ENCODE results near the gene CLEC16A. TPM values are rescaled to one million over a fixed set of nuclear protein-coding genes. Genes with fewer than 3 reads are reported as not detected.

Gene CLEC16A
- total and polyA plus RNA-seq, 9 donors = 11.5 to 18.3 (median 14.9) TPM

GRCh38 chr16:11202260-11203091 is 258.1 kb downstream of the CLEC16A start:
- H3K27ac ChIP-seq (ENCODE audit: low read length) = no peak overlapping the region

GRCh38 chr16:11203111-11203623 is 258.8 kb downstream of the CLEC16A start:
- Histone ChIP-seq H3K4me3 (ENCODE audit: low read length) (no peak overlapping the region), H3K4me1 (ENCODE audit: control insufficient read depth, insufficient read depth, low read length) (peaks cover 20% of the 10 kb centered on the region), H3K27me3 (ENCODE audit: control insufficient read depth, insufficient read depth, low read length) (peaks cover 18% of the 10 kb centered on the region), H3K27ac (ENCODE audit: low read length) (no peak overlapping the region), H3K9me3 (replicated peaks; ENCODE audit: control insufficient read depth, low read depth, low read length) (peaks cover 4% of the 10 kb centered on the region), H3K36me3 (ENCODE audit: control insufficient read depth, insufficient read depth, low read length) (no peaks in the 10 kb centered on the region)
- DNase-seq = no peak
- 85% methylated on average over 4 of the region's 7 CpGs for WGBS (ENCODE audit: insufficient coverage)

More at GRCh38 chr16:11202260-11203091, 258.1 kb downstream of the CLEC16A start:
- 17% methylated on average over 5 of the region's 13 CpGs for WGBS (ENCODE audit: insufficient coverage)
- H3K4me1 ChIP-seq (ENCODE audit: control insufficient read depth, insufficient read depth, low read length) = peaks cover 20% of the 10 kb centered on the region
- peaks cover 18% of the 10 kb centered on the region for H3K27me3 ChIP-seq (ENCODE audit: control insufficient read depth, insufficient read depth, low read length)
- peaks cover under 1% of the 10 kb centered on the region for H3K9me3 ChIP-seq (replicated peaks; ENCODE audit: control insufficient read depth, low read depth, low read length)
- no peak overlapping the region for H3K4me3 ChIP-seq (ENCODE audit: low read length)
- no peak for DNase-seq
- no peaks in the 10 kb centered on the region for H3K36me3 ChIP-seq (ENCODE audit: control insufficient read depth, insufficient read depth, low read length)

GRCh38 chr16:11204513-11205047 is 260.2 kb downstream of the CLEC16A start:
- WGBS (ENCODE audit: insufficient coverage) = 75% methylated on average over 4 of the region's 4 CpGs

GRCh38 chr16:11205065-11205699 is 260.8 kb downstream of the CLEC16A start:
- H3K27me3 ChIP-seq (ENCODE audit: control insufficient read depth, insufficient read depth, low read length) = peaks cover 18% of the 10 kb centered on the region
- peaks cover 15% of the 10 kb centered on the region for H3K4me1 ChIP-seq (ENCODE audit: control insufficient read depth, insufficient read depth, low read length)
- H3K36me3 ChIP-seq (ENCODE audit: control insufficient read depth, insufficient read depth, low read length) = no peaks in the 10 kb centered on the region
- H3K4me3 ChIP-seq (ENCODE audit: low read length) = no peak overlapping the region
- peaks cover 4% of the 10 kb centered on the region for H3K9me3 ChIP-seq (replicated peaks; ENCODE audit: control insufficient read depth, low read depth, low read length)
- 71% methylated on average over 17 of the region's 19 CpGs for WGBS (ENCODE audit: insufficient coverage)
- no peak for DNase-seq
- no peak overlapping the region for H3K27ac ChIP-seq (ENCODE audit: low read length)

More at GRCh38 chr16:11204513-11205047, 260.2 kb downstream of the CLEC16A start:
- Histone ChIP-seq H3K9me3 (replicated peaks; ENCODE audit: control insufficient read depth, low read depth, low read length) (peaks cover 4% of the 10 kb centered on the region), H3K4me1 (ENCODE audit: control insufficient read depth, insufficient read depth, low read length) (peaks cover 15% of the 10 kb centered on the region), H3K27me3 (ENCODE audit: control insufficient read depth, insufficient read depth, low read length) (peaks cover 18% of the 10 kb centered on the region), H3K4me3 (ENCODE audit: low read length) (no peak overlapping the region), H3K36me3 (ENCODE audit: control insufficient read depth, insufficient read depth, low read length) (no peaks in the 10 kb centered on the region), H3K27ac (ENCODE audit: low read length) (no peak overlapping the region)
- DNase-seq = no peak

- H3K27me3 ChIP-seq (ENCODE audit: control insufficient read depth, insufficient read depth, low read length) = peaks cover 18% of the 10 kb centered on the region
- DNase-seq = peak; percentile 44
- H3K4me3 ChIP-seq (ENCODE audit: low read length) = no peak overlapping the region
- H3K9me3 ChIP-seq (replicated peaks; ENCODE audit: control insufficient read depth, low read depth, low read length) = peaks cover 4% of the 10 kb centered on the region
- peaks cover 17% of the 10 kb centered on the region for H3K4me1 ChIP-seq (ENCODE audit: control insufficient read depth, insufficient read depth, low read length)
- H3K36me3 ChIP-seq (ENCODE audit: control insufficient read depth, insufficient read depth, low read length) = no peaks in the 10 kb centered on the region
- 38% methylated on average over 12 of the region's 13 CpGs for WGBS (ENCODE audit: insufficient coverage)
- no peak overlapping the region for H3K27ac ChIP-seq (ENCODE audit: low read length)
Measured at GRCh38 chr16:11205754-11206581, 261.6 kb downstream of the CLEC16A start.

GRCh38 chr16:11207646-11208045 is 263.3 kb downstream of the CLEC16A start:
- H3K27me3 ChIP-seq (ENCODE audit: control insufficient read depth, insufficient read depth, low read length) = peaks cover 11% of the 10 kb centered on the region
- no CpG with 5 or more reads among the region's 3 CpGs for WGBS (ENCODE audit: insufficient coverage)
- peaks cover 30% of the 10 kb centered on the region for H3K4me1 ChIP-seq (ENCODE audit: control insufficient read depth, insufficient read depth, low read length)
- H3K4me3 ChIP-seq (ENCODE audit: low read length) = no peak overlapping the region
- no peak overlapping the region for H3K27ac ChIP-seq (ENCODE audit: low read length)
- H3K9me3 ChIP-seq (replicated peaks; ENCODE audit: control insufficient read depth, low read depth, low read length) = peaks cover 4% of the 10 kb centered on the region
- no peaks in the 10 kb centered on the region for H3K36me3 ChIP-seq (ENCODE audit: control insufficient read depth, insufficient read depth, low read length)
- no peak for DNase-seq

- Histone ChIP-seq H3K4me1 (ENCODE audit: control insufficient read depth, insufficient read depth, low read length) (peaks cover 31% of the 10 kb centered on the region), H3K4me3 (ENCODE audit: low read length) (no peak overlapping the region), H3K27me3 (ENCODE audit: control insufficient read depth, insufficient read depth, low read length) (peaks cover 8% of the 10 kb centered on the region), H3K9me3 (replicated peaks; ENCODE audit: control insufficient read depth, low read depth, low read length) (peaks cover 4% of the 10 kb centered on the region), H3K36me3 (ENCODE audit: control insufficient read depth, insufficient read depth, low read length) (no peaks in the 10 kb centered on the region), H3K27ac (ENCODE audit: low read length) (no peak overlapping the region)
- 68% methylated on average over 6 of the region's 9 CpGs for WGBS (ENCODE audit: insufficient coverage)
- DNase-seq = no peak
Measured at GRCh38 chr16:11208916-11209665, 264.7 kb downstream of the CLEC16A start.

- no peak overlapping the region for H3K4me3 ChIP-seq (ENCODE audit: low read length)
- WGBS (ENCODE audit: insufficient coverage) = 75% methylated on average over 3 of the region's 11 CpGs
Measured at GRCh38 chr16:11210260-11210659, 265.9 kb downstream of the CLEC16A start.

More at GRCh38 chr16:11210260-11210659, 265.9 kb downstream of the CLEC16A start:
- H3K9me3 ChIP-seq (replicated peaks; ENCODE audit: control insufficient read depth, low read depth, low read length) = peaks cover 4% of the 10 kb centered on the region
- peaks cover under 1% of the 10 kb centered on the region for H3K27me3 ChIP-seq (ENCODE audit: control insufficient read depth, insufficient read depth, low read length)
- no peak for DNase-seq
- H3K36me3 ChIP-seq (ENCODE audit: control insufficient read depth, insufficient read depth, low read length) = no peaks in the 10 kb centered on the region
- H3K27ac ChIP-seq (ENCODE audit: low read length) = no peak overlapping the region
- H3K4me1 ChIP-seq (ENCODE audit: control insufficient read depth, insufficient read depth, low read length) = peaks cover 31% of the 10 kb centered on the region

Measured in muscle of leg (tissue), 11 donors.